Natural killer cell (primary cell): Measurements from ENCODE around the gene PJA2. TPM values are rescaled to one million over a fixed set of nuclear protein-coding genes. Genes with fewer than 3 reads are reported as not detected.

Experiments
- ATAC-seq, 3 donors: fragments of 150-1000 bp in 2 of 3; fragments of 200-7000 bp in 1 of 3; cut with Tn5 transposase; 1 replicate in 1 of 3; 2 replicates in 2 of 3; pipeline ENCODE4 v1.10.0; 2021; ENCODE audit warnings: mild to moderate bottlenecking in 2 of 3, moderate library complexity in 2 of 3
- DNase-seq, 2 donors: peaks; one replicate each; pipeline versions ENCODE4 v3.0.0 to v3.0.0-alpha.2; 2013 to 2021; ENCODE audit warnings: mixed read lengths in 1 of 2
- H3K27ac ChIP-seq: one replicate; pipeline ENCODE4 v1.5.1; 2013; ENCODE audit warnings: mild to moderate bottlenecking, low read length
- H3K27me3 ChIP-seq: one replicate; pipeline ENCODE4 v1.6.1; 2013; ENCODE audit warnings: low read length; ENCODE audit not compliant: control insufficient read depth, insufficient read depth
- H3K36me3 ChIP-seq: one replicate; pipeline ENCODE4 v1.6.1; 2013; ENCODE audit warnings: low read length; ENCODE audit not compliant: control insufficient read depth, insufficient read depth
- H3K4me1 ChIP-seq: one replicate; pipeline ENCODE4 v1.6.1; 2013; ENCODE audit warnings: low read length; ENCODE audit not compliant: control insufficient read depth, insufficient read depth
- H3K4me3 ChIP-seq: one replicate; pipeline ENCODE4 v1.5.1; 2013; ENCODE audit warnings: low read length
- H3K9me3 ChIP-seq: one replicate; pipeline ENCODE4 v1.6.1; 2013; ENCODE audit warnings: low read length; ENCODE audit not compliant: control insufficient read depth, insufficient read depth
- H3K27ac Mint-ChIP-seq, 2 donors: one replicate each; pipeline ENCODE4 v1.8.0; 2022; ENCODE audit warnings: mild to moderate bottlenecking in 2 of 2, mixed read lengths in 2 of 2, moderate library complexity in 1 of 2
- H3K27me3 Mint-ChIP-seq, 2 donors: one replicate each; pipeline ENCODE4 v1.8.0; 2022; ENCODE audit warnings: low read depth in 2 of 2, mixed read lengths in 2 of 2
- H3K36me3 Mint-ChIP-seq: one replicate; pipeline ENCODE4 v1.8.0; 2022; ENCODE audit warnings: mixed read lengths
- H3K4me1 Mint-ChIP-seq, 2 donors: one replicate each; pipeline ENCODE4 v1.8.0; 2022; ENCODE audit warnings: mixed read lengths in 2 of 2
- H3K4me3 Mint-ChIP-seq: one replicate; pipeline ENCODE4 v1.8.0; 2022; ENCODE audit warnings: mild to moderate bottlenecking, moderate library complexity, mixed read lengths
- H3K9me3 Mint-ChIP-seq, 2 donors: one replicate each; pipeline ENCODE4 v1.8.0; 2022; ENCODE audit warnings: mixed read lengths in 2 of 2
- WGBS: methylation state at CpG from one replicate; pipeline ENCODE4 v1.1.7; 2013; ENCODE audit warnings: missing lambda C conversion rate; ENCODE audit not compliant: insufficient coverage; 5-methylcytosine and 5-hydroxymethylcytosine counted together
- intact Hi-C: fragments of 100-400 bp; cut with micrococcal nuclease; formaldehyde crosslinking; loops from one replicate; pipeline ENCODE4 v1.14.2; 2022
- total RNA-seq, 4 donors: library from RNA; stranded (reverse); fragments of 120-200 nt in 1 of 4; gene quantifications; one replicate each; pipeline versions ENCODE4 v1.2.3 to v1.2.4, GENCODE V29; 2013 to 2022
- TF ChIP-seq, protein P1 (sequence below): fragments of 200-600 bp; IDR thresholded peaks from one replicate; pipeline ENCODE4 v1.8.0; 2022; ENCODE audit warnings: antibody characterized with exemption

Gene PJA2
- total RNA-seq, 3 donors from 2014 or later (not counting 1 experiment from before 2014, with no cell fraction given): 85.6 to 99.8 (median 90.8) TPM

- Mint-ChIP-seq H3K36me3 (no peaks in the 10 kb centered on the region), H3K27ac (no peak overlapping the region)
Observed at GRCh38 chr5:109324351-109324750, 85.4 kb downstream of the PJA2 start.

GRCh38 chr5:109322694-109323093 is 87.1 kb downstream of the PJA2 start:
- ATAC-seq: no peak
- H3K9me3 ChIP-seq: no peaks in the 10 kb centered on the region
- WGBS: 89% methylated on average over 4 of the region's 4 CpGs
- H3K4me1 Mint-ChIP-seq: peaks cover 8% of the 10 kb centered on the region in 2 donors
- H3K36me3 ChIP-seq: no peaks in the 10 kb centered on the region
- no peaks in the 10 kb centered on the region for H3K27me3 ChIP-seq
- no peak overlapping the region for H3K27ac ChIP-seq
- no peak overlapping the region for H3K4me3 Mint-ChIP-seq
- intact Hi-C loops: no loop called here
- no peak for DNase-seq
- TF ChIP-seq, protein P1, sequence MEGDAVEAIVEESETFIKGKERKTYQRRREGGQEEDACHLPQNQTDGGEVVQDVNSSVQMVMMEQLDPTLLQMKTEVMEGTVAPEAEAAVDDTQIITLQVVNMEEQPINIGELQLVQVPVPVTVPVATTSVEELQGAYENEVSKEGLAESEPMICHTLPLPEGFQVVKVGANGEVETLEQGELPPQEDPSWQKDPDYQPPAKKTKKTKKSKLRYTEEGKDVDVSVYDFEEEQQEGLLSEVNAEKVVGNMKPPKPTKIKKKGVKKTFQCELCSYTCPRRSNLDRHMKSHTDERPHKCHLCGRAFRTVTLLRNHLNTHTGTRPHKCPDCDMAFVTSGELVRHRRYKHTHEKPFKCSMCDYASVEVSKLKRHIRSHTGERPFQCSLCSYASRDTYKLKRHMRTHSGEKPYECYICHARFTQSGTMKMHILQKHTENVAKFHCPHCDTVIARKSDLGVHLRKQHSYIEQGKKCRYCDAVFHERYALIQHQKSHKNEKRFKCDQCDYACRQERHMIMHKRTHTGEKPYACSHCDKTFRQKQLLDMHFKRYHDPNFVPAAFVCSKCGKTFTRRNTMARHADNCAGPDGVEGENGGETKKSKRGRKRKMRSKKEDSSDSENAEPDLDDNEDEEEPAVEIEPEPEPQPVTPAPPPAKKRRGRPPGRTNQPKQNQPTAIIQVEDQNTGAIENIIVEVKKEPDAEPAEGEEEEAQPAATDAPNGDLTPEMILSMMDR: no peak
- no peaks in the 10 kb centered on the region for H3K27me3 Mint-ChIP-seq
- no peaks in the 10 kb centered on the region for H3K4me1 ChIP-seq
- H3K4me3 ChIP-seq: no peak overlapping the region
- H3K27ac Mint-ChIP-seq: no peak overlapping the region
- H3K9me3 Mint-ChIP-seq: no peaks in the 10 kb centered on the region
- H3K36me3 Mint-ChIP-seq: no peaks in the 10 kb centered on the region

More at GRCh38 chr5:109324351-109324750, 85.4 kb downstream of the PJA2 start:
- Mint-ChIP-seq H3K4me3 (no peak overlapping the region), H3K27me3 (no peaks in the 10 kb centered on the region), H3K4me1 (peaks cover 8% of the 10 kb centered on the region in 2 donors), H3K9me3 (no peaks in the 10 kb centered on the region)
- ATAC-seq (no peak), DNase-seq (no peak)
- H3K4me3 ChIP-seq: no peak overlapping the region
- TF ChIP-seq, protein P1: no peak
- H3K4me1 ChIP-seq: no peaks in the 10 kb centered on the region
- no peak overlapping the region for H3K27ac ChIP-seq
- H3K36me3 ChIP-seq: no peaks in the 10 kb centered on the region
- no peaks in the 10 kb centered on the region for H3K9me3 ChIP-seq
- intact Hi-C loops: no loop called here
- 91% methylated on average over 7 of the region's 7 CpGs for WGBS
- no peaks in the 10 kb centered on the region for H3K27me3 ChIP-seq

DNA sequence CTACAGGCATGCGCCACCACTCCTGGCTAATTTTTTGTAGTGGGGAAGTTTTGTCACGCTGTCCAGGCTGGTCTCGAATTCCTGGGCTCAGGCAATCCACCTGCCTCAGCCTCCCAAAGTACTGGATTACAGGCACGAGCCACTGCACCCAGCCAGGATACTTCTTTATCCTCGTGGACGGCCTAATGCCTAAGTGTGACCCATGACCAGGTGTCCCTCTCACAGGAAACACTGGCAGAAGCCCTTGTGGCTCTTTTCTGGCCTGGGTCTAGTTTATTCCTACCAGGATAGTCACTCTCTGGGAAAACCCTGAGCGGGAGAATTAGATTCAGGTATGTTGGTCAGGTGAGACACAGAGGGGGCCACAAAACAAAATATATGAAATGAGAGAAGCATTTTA is 90.4 kb downstream of the PJA2 start:
- H3K27me3 Mint-ChIP-seq: no peaks in the 10 kb centered on the region
- no peak overlapping the region for H3K27ac ChIP-seq
- 99% methylated on average over 7 of the region's 7 CpGs for WGBS
- intact Hi-C loops: no loop called here
- DNase-seq (no peak), ATAC-seq (no peak)
- TF ChIP-seq, protein P1: no peak
- no peaks in the 10 kb centered on the region for H3K4me1 ChIP-seq
- no peaks in the 10 kb centered on the region for H3K36me3 ChIP-seq
- H3K9me3 ChIP-seq: no peaks in the 10 kb centered on the region
- no peaks in the 10 kb centered on the region for H3K27me3 ChIP-seq
- no peak overlapping the region for H3K4me3 Mint-ChIP-seq
- peaks cover 8% of the 10 kb centered on the region in 2 donors for H3K4me1 Mint-ChIP-seq
- H3K4me3 ChIP-seq: no peak overlapping the region
- H3K27ac Mint-ChIP-seq: no peak overlapping the region
- no peaks in the 10 kb centered on the region for H3K9me3 Mint-ChIP-seq
- no peaks in the 10 kb centered on the region for H3K36me3 Mint-ChIP-seq

DNA sequence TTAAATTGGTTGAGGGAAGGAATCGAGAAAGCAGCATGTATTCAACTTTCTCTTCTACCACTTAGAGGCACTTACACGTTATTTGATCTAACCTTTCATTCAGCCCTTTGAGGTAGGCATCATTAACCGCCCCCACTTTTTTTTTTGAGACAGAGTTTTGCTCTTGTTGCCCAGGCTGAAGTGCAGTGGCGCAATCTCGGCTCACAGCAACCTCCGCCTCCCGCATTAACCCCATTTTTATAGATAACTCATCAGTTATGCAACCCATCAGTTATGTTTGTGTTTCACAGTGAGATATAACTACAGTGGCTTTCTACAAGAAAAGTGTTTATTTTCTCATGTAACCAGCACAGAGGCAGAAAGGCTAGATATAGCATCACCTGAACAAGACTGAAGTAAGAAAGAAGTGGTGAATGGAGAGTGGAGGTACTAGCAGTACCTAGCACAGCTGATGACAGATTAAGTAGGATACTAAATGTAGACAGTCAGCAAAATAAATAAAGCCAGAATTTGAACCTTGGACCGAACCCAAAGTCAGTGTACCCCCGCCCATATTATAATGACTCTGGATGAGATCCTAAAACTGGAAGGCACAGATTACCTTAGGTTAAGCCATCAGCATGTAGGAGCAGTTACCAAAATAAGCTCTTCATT is 91.2 kb downstream of the PJA2 start:
- H3K9me3 ChIP-seq: no peaks in the 10 kb centered on the region
- H3K36me3 ChIP-seq: no peaks in the 10 kb centered on the region
- Mint-ChIP-seq H3K27ac (no peak overlapping the region), H3K27me3 (no peaks in the 10 kb centered on the region), H3K36me3 (no peaks in the 10 kb centered on the region), H3K9me3 (no peaks in the 10 kb centered on the region), H3K4me1 (peaks cover 8% of the 10 kb centered on the region in 2 donors), H3K4me3 (no peak overlapping the region)
- intact Hi-C loops: no loop called here
- H3K27ac ChIP-seq: no peak overlapping the region
- TF ChIP-seq, protein P1: no peak
- ATAC-seq: no peak
- H3K4me1 ChIP-seq: no peaks in the 10 kb centered on the region
- no peak overlapping the region for H3K4me3 ChIP-seq
- no peak for DNase-seq
- 93% methylated on average over 9 of the region's 9 CpGs for WGBS
- no peaks in the 10 kb centered on the region for H3K27me3 ChIP-seq
